GM21786 (cell line): ENCODE measurements around the gene ZBTB24.

ENCODE experiments used
- ATAC-seq: cut with Tn5 transposase; IDR thresholded peaks from one replicate; pipeline ENCODE4 v1.9.1; 2021; ENCODE audit not compliant: unreplicated experiment

Gene ZBTB24

DNA sequence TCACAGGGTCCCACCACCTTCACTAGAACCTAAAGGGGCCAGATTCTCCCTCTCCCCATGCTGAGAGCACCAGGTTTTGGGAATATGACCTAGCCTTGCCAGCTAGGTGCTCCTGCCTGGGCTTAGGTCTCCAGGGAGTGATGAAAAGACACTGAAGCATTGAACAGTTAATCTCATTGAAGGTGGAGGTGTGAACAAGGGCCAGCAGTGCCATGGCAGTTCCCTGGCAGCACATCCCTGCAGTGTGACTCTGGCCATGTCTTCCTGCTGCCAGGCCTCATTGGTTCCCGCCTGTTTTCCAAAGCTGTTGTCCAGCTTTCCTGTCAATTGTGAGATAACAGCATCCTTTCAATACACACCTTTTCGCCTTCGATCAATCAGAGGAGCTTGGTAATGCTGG is 53.5 kb downstream of the ZBTB24 start:
- ATAC-seq: no peak

GRCh38 chr6:109428889-109429477 is 54.0 kb downstream of the ZBTB24 start:
- no peak for ATAC-seq

GRCh38 chr6:109424946-109425345 is 58.1 kb downstream of the ZBTB24 start:
- ATAC-seq: no peak

DNA sequence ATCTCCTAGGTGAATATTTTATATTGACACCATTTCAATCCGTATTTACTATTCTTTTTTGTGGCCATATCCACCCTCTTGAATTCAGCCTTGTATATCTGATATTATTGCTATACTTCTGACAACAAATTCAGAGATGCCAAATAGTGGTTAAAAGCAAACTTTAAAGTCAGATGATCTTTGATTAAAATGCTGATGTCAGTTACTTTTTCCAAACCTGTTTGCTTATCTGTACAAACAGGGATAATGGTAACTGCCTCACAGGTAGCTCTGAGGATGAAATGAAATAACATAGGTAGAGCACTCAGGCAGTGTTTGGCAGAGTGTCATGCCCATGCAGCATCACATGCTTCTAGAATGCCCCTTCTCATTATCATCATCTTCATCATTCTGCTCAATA is 61.8 kb downstream of the ZBTB24 start:
- ATAC-seq: no peak

DNA sequence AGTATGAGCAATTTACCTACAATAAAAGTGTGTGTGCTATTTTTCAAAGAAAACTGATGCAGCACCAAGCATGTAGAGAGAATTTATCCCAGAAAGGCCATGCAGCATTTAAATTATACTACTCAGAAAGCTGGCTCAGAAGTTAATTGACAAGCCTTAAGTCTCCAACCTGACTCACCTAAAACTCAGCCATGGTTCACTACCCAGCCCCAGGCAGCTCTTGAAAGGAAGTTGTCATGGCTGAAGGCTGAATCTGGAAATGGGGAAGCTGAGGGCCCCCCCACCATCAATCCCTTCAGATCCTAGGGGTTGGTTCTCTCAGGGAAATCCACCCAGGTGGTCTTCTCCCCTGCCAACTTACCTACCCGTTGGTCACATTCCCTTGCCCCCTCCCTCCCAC is 62.3 kb downstream of the ZBTB24 start:
- no peak for ATAC-seq

DNA sequence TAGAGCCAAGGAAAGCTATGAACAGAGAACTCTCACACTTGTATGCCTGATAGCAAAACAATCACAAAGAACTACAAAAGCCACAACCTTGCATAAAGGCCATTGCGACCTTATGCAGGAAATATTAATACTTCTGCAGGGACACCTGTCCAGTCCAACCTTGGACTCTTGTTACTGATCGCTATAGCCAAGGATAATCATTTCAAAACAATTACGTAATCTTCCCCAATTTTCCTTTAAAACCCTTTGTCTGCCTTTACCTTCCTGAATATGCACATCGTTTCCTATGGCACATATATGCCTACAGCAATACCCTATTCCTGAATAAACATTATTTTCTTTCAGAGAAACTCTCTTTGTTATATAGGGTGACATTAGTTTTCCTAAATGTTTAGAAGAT is 65.4 kb downstream of the ZBTB24 start:
- ATAC-seq: no peak
